GM12875 (cell line): ENCODE measurements around the gene CEP68.

Experiments used
- H3K4me3 ChIP-seq: one replicate; pipeline ENCODE4 v1.5.1; 2011; ENCODE audit warnings: low read depth, low read length, control low read depth
- CTCF ChIP-seq: IDR thresholded peaks from 2 replicates; pipeline ENCODE4 v1.5.1; 2011; ENCODE audit warnings: low read depth, mild to moderate bottlenecking, control low read depth, inconsistent platforms, low read length, moderate library complexity, borderline replicate concordance; ENCODE audit not compliant: insufficient read depth

The CEP68 gene

GRCh38 chr2:65092791-65093190, 36.6 kb downstream of the CEP68 start:
- H3K4me3 ChIP-seq: no peak overlapping the region
- TF ChIP-seq CTCF: no peak

GRCh38 chr2:65093211-65093610, 37.0 kb downstream of the CEP68 start:
- no peak overlapping the region for H3K4me3 ChIP-seq
- no peak for TF ChIP-seq CTCF

GRCh38 chr2:65096948-65097347, 40.7 kb downstream of the CEP68 start:
- no peak for TF ChIP-seq CTCF
- no peak overlapping the region for H3K4me3 ChIP-seq

GRCh38 chr2:65097844-65098243, 41.6 kb downstream of the CEP68 start:
- TF ChIP-seq CTCF: no peak
- H3K4me3 ChIP-seq: no peak overlapping the region

- H3K4me3 ChIP-seq: no peak overlapping the region
- no peak for TF ChIP-seq CTCF
Observed at GRCh38 chr2:65098741-65099140, 42.5 kb downstream of the CEP68 start.

GRCh38 chr2:65101071-65101470, 44.9 kb downstream of the CEP68 start:
- H3K4me3 ChIP-seq: no peak overlapping the region
- TF ChIP-seq CTCF: no peak

- TF ChIP-seq CTCF: no peak
- H3K4me3 ChIP-seq: no peak overlapping the region
Observed at GRCh38 chr2:65103013-65103715, 46.9 kb downstream of the CEP68 start.
